GM18868 (cell line): ENCODE results near the gene HCLS1.
"Not testable (repeated sequence)": the region's sequence is repeated elsewhere in the genome, so short reads cannot be mapped to it uniquely, and the experiment has no call there.

Source experiments
- ATAC-seq: cut with Tn5 transposase; IDR thresholded peaks from one replicate; pipeline ENCODE4 v1.9.1; 2021; ENCODE audit warnings: mild to moderate bottlenecking, moderate library complexity; ENCODE audit not compliant: unreplicated experiment

The HCLS1 gene, protein sequence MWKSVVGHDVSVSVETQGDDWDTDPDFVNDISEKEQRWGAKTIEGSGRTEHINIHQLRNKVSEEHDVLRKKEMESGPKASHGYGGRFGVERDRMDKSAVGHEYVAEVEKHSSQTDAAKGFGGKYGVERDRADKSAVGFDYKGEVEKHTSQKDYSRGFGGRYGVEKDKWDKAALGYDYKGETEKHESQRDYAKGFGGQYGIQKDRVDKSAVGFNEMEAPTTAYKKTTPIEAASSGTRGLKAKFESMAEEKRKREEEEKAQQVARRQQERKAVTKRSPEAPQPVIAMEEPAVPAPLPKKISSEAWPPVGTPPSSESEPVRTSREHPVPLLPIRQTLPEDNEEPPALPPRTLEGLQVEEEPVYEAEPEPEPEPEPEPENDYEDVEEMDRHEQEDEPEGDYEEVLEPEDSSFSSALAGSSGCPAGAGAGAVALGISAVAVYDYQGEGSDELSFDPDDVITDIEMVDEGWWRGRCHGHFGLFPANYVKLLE

DNA sequence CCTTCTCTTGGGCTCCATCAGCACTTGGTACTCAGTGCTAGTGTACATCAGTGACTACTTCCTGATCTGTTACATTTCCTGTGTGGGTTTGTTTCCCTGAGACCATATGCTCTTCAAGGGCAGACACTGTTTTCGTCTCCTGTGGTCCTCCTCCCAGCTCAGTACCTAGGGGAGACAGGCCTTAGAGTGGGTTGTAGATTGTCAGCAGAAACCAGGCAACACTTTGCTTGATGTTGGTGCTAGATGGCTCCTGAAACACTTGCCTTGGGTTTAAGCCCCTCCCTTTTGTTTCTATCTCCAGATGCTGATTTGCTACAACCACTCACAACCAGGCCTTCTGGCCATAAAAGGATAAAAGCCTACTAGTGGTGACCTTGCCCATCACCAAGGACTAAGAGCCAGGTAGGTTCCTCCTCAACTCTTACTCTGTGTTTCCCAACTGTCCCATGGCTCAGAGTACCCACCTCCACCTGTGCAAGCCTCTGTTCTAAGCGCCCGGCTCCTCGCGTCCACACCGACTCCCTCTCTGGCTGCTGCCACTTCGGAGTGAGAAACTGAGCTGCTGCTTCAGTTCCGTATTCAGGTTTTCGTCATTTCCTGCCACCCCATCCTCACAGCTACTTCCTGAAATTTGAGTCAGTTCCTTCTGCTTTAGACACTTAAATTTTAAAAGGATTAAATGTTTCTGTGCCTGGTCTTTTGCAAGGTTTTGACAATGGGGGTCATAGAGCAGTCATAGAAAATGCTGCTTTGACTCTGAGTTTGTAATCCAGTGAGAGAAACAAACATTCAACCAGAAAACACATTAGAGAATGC is at the start of gene HCLS1:
Gene HCLS1, minus strand, starts transcription at position 548 of the 816 bp plus-strand sequence. CDS start 2,556 bp downstream, outside the sequence.
- peak; percentile 91 for ATAC-seq

- no peak for ATAC-seq
Observed at GRCh38 chr3:121710347-121710746, 49.6 kb upstream of the HCLS1 start.

DNA sequence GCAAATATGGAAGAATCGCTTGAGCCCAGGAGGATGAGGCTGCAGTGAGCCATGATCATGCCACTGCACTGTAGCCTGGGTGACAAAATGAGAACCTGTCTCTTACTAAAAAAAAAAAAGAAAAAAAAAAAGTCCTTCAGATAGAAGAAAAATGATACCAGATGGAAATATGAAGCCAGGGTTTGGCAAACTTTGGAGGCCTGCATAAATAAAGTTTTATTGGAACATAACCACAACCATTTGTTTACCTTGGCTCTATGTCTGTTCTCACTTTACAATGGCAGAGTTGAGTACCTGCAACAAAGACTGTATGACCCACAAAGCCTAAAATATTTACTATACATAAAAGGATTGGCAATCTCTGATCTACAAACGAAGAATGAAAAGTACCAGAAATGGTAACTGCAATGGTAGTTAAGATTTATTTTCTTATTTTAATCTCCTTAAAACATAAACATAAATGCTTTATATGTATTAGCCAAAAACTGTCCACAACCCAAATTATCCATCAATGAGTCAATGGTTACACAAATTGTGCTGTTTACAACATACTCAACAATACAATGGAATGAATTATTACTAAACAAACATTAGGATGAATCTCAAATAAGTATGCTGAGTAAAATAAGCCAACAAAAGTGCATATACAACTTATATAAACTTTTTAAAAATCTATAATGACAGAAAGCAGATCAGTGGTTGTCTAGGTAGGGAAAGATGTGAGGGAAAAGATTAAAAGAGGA is 47.0 kb upstream of the HCLS1 start:
- ATAC-seq, result no peak

GRCh38 chr3:121705541-121705940 is 44.8 kb upstream of the HCLS1 start:
- no peak for ATAC-seq

DNA sequence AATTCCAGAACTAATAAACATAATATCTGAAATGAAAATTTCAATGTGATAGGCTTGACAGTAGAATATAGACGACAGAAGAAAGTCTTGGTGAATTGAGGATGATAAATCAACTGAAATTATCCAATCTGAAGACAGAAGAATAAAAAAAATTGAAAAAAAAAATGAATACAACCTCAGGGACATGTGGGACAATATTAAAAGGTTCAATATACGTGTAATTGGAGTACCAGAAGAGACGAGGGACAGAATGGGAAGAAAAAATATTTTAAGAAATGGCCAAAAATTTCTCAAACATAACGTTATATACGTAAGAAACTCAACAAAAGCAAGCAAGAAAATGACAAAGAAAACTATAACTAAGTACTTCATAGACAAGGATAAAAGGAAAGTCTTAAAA is 43.3 kb upstream of the HCLS1 start:
- ATAC-seq, result no peak

GRCh38 chr3:121698901-121699300 is 38.2 kb upstream of the HCLS1 start:
- ATAC-seq, result no peak

GRCh38 chr3:121698476-121698875 is 37.8 kb upstream of the HCLS1 start:
- ATAC-seq, result no peak

DNA sequence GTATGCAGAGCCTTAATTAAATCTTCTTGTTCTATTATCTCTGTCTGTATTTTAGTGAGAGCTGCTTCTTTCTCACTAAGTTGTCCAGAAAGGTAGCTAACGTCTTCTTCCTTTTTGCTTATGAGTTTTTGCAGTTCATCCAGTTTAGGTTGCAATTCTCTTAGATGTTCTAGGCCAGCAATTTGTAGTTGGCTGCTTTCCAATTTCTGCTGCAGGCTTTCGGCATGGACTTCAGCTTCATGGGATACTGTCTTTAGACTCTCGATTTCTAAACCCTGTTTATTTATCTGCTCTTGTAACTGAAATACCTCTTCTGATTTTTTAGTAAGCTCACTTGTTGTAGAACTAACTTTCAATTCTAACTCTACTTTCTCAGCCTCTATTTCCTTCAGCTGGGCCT is 35.5 kb upstream of the HCLS1 start:
- ATAC-seq, result no peak

DNA sequence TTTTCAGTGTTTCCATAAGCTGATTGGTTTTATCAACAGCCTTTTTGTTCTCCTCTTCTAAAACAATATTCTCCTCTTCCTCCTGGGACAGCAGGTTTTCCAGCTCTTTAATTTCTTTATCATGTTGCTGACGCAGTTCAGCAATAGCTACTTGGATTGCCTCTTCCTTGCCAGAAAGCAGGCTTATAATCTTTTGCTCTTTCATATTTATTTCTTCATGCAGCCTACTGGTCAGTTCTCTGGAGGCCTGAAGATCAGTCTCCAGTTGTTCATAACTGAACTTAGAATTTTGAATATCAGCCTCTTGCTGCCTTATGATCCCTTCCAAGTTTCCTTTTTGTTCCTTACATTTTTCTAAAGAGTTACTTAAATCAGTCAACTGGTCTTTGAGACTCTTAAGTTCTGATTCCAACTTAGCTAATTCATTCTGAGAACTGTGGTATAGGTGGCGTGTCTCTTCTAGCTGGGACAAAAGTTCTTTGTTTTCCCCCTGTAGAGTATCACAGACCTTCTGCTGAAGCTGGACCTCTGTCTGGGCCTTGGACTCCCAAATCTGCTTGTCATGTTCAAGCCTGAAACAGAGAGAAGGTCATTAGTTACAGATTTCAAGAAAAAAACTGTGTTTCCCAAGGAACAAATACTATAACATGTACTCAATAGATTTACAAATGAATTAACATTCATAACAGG is 31.5 kb upstream of the HCLS1 start:
- no peak for ATAC-seq

DNA sequence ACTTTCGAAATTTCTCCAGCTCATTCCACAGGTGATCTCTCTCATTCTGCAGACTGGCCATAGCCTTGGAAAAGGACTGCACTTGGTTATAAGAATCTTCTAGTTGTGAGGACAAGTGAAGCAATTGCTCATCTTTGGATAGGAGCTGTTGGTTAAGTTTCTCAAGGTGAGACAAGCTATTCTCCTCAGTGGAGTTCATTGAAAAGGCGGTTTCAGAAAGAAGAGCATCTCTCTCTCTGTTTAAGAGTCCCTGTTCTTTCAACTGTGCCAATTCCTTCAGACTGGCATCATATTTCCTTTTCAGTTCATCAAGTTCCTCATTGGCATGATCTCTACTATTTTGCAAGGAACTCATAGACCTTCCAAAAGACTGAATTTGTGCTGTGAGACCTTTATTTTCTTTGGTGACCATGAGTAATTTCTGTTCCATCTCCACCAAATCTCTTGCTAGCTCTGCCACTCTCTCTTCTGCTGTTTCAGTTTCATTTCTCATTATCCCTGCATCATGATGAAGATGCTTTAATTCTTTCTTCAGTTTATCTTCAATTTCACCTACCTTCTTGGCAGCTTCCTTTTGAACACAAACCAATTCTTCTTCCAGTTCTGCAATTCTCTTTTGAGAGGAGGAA is 30.2 kb upstream of the HCLS1 start:
- ATAC-seq, result peak; percentile 83

GRCh38 chr3:121688747-121689146 is 28.0 kb upstream of the HCLS1 start:
- not testable (repeated sequence) for ATAC-seq

GRCh38 chr3:121681792-121682191 is 21.1 kb upstream of the HCLS1 start:
- no peak for ATAC-seq

DNA sequence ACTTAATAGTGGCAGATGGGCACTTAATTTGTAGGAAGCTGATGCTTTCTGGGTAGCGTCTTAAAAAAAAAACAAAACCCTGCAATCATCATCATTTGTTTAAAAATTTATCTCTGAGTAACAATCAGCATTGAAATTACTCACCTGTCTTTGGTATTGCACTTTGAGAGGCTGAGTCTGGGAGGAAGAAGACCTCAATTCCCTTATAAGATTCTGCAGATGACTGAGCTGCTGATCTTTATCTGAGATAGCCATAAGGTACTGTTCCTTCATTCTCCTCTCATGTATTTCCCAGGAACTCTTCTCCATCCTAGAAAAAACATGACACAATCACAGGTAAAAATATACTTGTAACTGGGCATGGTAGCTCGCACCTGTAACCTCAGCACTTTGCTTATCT is 16.4 kb upstream of the HCLS1 start:
- ATAC-seq, result no peak

DNA sequence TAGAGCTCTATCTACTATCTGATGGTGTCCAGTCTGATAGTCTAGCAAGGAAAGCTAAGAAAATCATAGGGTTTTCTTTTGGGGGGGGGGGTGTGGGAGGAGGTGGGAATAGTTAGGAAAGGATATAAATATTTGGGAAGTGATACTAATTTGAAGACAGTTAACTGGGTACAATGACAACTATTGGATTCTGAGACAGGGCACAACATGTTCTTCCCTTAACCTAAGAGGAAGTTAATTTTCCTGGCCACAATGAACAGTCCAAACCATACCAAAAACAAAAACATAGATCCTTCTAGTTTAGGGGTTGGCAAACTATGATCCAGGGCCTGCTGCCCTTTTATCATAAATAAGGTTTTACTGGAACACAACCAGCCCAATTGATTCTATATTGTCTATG is 10.0 kb upstream of the HCLS1 start:
- ATAC-seq, result no peak

- ATAC-seq, result no peak
Observed at GRCh38 chr3:121667333-121667732, 6.6 kb upstream of the HCLS1 start.

GRCh38 chr3:121665488-121665887 is 4.8 kb upstream of the HCLS1 start:
- no peak for ATAC-seq

DNA sequence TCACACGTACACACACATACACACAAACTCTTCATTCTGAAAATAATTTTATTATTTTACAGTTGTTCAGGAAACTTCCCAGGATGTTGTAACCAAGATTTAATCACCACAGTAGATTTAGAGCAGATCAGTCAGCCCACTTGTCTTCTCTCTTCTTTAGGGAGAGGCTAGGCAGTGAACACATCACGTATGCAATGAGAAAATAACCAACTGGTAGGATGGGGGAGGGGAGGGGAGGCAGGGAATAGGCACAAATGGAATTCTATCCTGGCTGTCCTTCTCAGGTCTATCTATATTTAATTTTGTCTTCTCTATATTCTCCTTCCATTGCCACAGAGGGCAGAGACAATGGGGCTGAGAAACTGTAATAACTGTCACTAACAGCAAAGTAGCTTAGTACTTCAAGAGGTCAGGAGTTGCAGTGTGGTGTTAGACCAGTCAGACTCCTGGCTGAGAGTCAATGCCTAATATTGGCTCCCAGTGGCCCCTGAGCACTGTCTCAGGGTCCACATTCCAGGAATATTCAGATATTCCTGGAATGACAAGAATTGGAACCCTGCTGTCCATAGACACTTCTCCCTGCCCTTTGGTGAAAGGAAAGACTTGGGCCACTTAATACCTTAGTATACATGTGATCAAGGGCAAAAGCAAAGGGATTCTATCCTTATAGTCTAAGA is 2.6 kb upstream of the HCLS1 start:
- no peak for ATAC-seq

- no peak for ATAC-seq
Observed at GRCh38 chr3:121662742-121663141, 2.0 kb upstream of the HCLS1 start.

GRCh38 chr3:121661376-121661775 is 673 bp upstream of the HCLS1 start:
- no peak for ATAC-seq

DNA sequence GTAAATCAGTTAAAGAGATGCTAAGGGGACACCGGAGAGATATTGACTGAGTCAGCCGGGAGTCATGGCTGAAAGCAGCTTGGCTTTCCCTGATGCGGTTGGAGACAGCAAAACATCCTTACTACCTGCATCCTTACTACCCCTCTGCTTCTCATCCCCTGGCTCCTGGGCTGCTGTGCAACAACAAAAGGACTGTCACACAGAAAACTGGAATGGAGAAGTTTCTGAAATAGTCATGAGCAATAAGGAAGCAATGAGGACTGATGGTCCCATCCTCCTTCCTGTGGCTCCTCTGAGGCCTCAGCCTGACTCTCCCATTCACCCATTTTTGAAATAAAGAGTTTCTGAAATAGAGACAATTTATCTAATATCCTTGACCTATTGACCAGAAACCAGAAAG is 1.1 kb downstream of the HCLS1 start:
- ATAC-seq, result no peak
